Endothelial cell of umbilical vein (primary cell): ENCODE data around the gene FIG4. TPM values are rescaled to one million over a fixed set of nuclear protein-coding genes. Genes with fewer than 3 reads are reported as not detected.

Experiments used
- BruUV-seq: library from RNA; stranded (reverse); fragments of 400-500 nt; replicated peaks from 2 replicates; lab custom pipeline; 2021; lab: Mats Ljungman, UMichigan
- CTCF ChIA-PET: fragments of 300-600, 350-600 bp; sonication (Branson Sonifier 250); formaldehyde crosslinking; loops from one replicate; lab custom pipeline; 2021; ENCODE audit warnings: antibody characterized with exemption, inconsistent platforms; lab: Charles Lee
- POLR2A ChIA-PET: fragments of 300-600, 350-600 bp; sonication (Branson Sonifier 250); formaldehyde crosslinking; loops from one replicate; lab custom pipeline; 2021; ENCODE audit warnings: antibody characterized with exemption, inconsistent platforms; lab: Charles Lee
- DNase-seq: peaks from one replicate; pipeline ENCODE4 v3.0.0-alpha.2; 2011; ENCODE audit warnings: low read depth, low spot score
- FAIRE-seq: peaks from 2 replicates; lab custom pipeline; 2011; peaks lifted over from hg19 to GRCh38; lab: Jason Lieb, UNC
- H2AFZ ChIP-seq: 2 replicates; pipeline ENCODE4 v1.6.0; 2012; ENCODE audit warnings: low read depth, low read length, control low read depth, inconsistent platforms
- H3K27ac ChIP-seq: 2 replicates; pipeline ENCODE4 v1.5.1; 2011; ENCODE audit warnings: low read depth, mild to moderate bottlenecking, control low read depth, low read length, moderate library complexity; ENCODE audit not compliant: insufficient read depth
- H3K27me3 ChIP-seq, 2 experiments: 2 replicates each; pipeline versions ENCODE4 v1.6.0 to v1.6.1; 2011; ENCODE audit warnings: low read length in 2 of 2, mixed read lengths in 1 of 2; ENCODE audit not compliant: control insufficient read depth in 2 of 2, insufficient read depth in 2 of 2
- H3K36me3 ChIP-seq, 2 experiments: 2 replicates in 1 of 2; 3 replicates in 1 of 2; pipeline ENCODE4 v1.5.1; 2011; ENCODE audit warnings: low read length in 2 of 2, mild to moderate bottlenecking in 1 of 2, moderate library complexity in 1 of 2; ENCODE audit not compliant: control insufficient read depth in 2 of 2, insufficient read depth in 2 of 2; ENCODE audit errors: extremely low read depth in 1 of 2
- H3K4me1 ChIP-seq: 3 replicates; pipeline ENCODE4 v1.5.1; 2011; ENCODE audit warnings: mild to moderate bottlenecking, low read length; ENCODE audit not compliant: control insufficient read depth, insufficient read depth; ENCODE audit errors: extremely low read depth
- H3K4me2 ChIP-seq: 2 replicates; pipeline ENCODE4 v1.6.1; 2011; ENCODE audit warnings: low read length, control low read depth, mixed read lengths; ENCODE audit not compliant: insufficient read depth
- H3K4me3 ChIP-seq, 3 experiments: fragments of 200-600 bp in 1 of 3; sonication (generic), shearing (Covaris generic) in 1 of 3; replicated peaks in 1 of 3; 2 replicates each; pipeline ENCODE4 v1.5.1; 2011 to 2016; ENCODE audit warnings: control low read depth in 3 of 3, low read length in 3 of 3, mild to moderate bottlenecking in 2 of 3, inconsistent platforms in 1 of 3, low read depth in 1 of 3, moderate library complexity in 1 of 3; ENCODE audit not compliant: insufficient read depth in 1 of 3
- H3K79me2 ChIP-seq: 2 replicates; pipeline ENCODE4 v1.6.0; 2012; ENCODE audit warnings: low read length, inconsistent platforms; ENCODE audit not compliant: control insufficient read depth, insufficient read depth
- H3K9ac ChIP-seq: replicated peaks from 2 replicates; pipeline ENCODE3; 2011; ENCODE audit warnings: low read length, control low read depth; ENCODE audit not compliant: insufficient read depth; ENCODE audit errors: extremely low read depth
- H3K9me1 ChIP-seq: replicated peaks from 3 replicates; pipeline ENCODE4 v1.6.0; 2011; ENCODE audit warnings: mild to moderate bottlenecking, low read length; ENCODE audit not compliant: control insufficient read depth, insufficient read depth; ENCODE audit errors: extremely low read depth
- H3K9me3 ChIP-seq: replicated peaks from 2 replicates; pipeline ENCODE4 v1.5.1; 2012; ENCODE audit warnings: low read length, inconsistent platforms; ENCODE audit not compliant: control insufficient read depth, insufficient read depth
- H4K20me1 ChIP-seq: replicated peaks from 2 replicates; pipeline ENCODE3; 2011; ENCODE audit warnings: mild to moderate bottlenecking, low read length; ENCODE audit not compliant: control insufficient read depth, insufficient read depth; ENCODE audit errors: extremely low read depth
- EZH2 ChIP-seq: IDR thresholded peaks from 2 replicates; pipeline ENCODE4 v1.6.1; 2012; ENCODE audit warnings: borderline replicate concordance, low read depth, mild to moderate bottlenecking, moderate library complexity, low read length, inconsistent platforms; ENCODE audit not compliant: severe bottlenecking
- FOS ChIP-seq: IDR thresholded peaks from 2 replicates; pipeline ENCODE4 v1.6.1; 2011; ENCODE audit warnings: mild to moderate bottlenecking, low read length, moderate library complexity, borderline replicate concordance; ENCODE audit not compliant: insufficient read depth
- GATA2 ChIP-seq: IDR thresholded peaks from 2 replicates; pipeline ENCODE4 v1.7.0; 2011; ENCODE audit warnings: low read depth, mild to moderate bottlenecking, moderate library complexity, mixed read lengths, low read length; ENCODE audit not compliant: insufficient read length, insufficient read depth
- JUN ChIP-seq: IDR thresholded peaks from 2 replicates; pipeline ENCODE4 v1.6.1; 2011; ENCODE audit warnings: borderline replicate concordance, low read depth; ENCODE audit not compliant: insufficient read length, insufficient read depth
- MAX ChIP-seq: IDR thresholded peaks from 2 replicates; pipeline ENCODE4 v1.6.1; 2011; ENCODE audit not compliant: insufficient read depth, insufficient read length
- MYC ChIP-seq: IDR thresholded peaks from one replicate; pipeline ENCODE4 v1.6.1; 2011; ENCODE audit warnings: mild to moderate bottlenecking, low read depth, low read length
- POLR2A ChIP-seq: IDR thresholded peaks from 2 replicates; pipeline ENCODE4 v1.6.1; 2012; ENCODE audit warnings: low read depth, mild to moderate bottlenecking, control low read depth, low read length
- POLR2AphosphoS5 ChIP-seq: IDR thresholded peaks from 2 replicates; pipeline ENCODE4 v1.6.1; 2012; ENCODE audit warnings: low read depth, mild to moderate bottlenecking, control low read depth, low read length, moderate library complexity; ENCODE audit not compliant: insufficient read depth
- dilution Hi-C: fragments of 300-500 bp; cut with MboI; formaldehyde crosslinking; loops from one replicate; pipeline ENCODE4 v1.15.0; 2019; ENCODE audit warnings: low sequenced_read_pairs; ENCODE audit not compliant: extremely low pct_ligation_motif_present
- intact Hi-C: fragments of 100-400 bp; cut with micrococcal nuclease; formaldehyde crosslinking; loops from one replicate; pipeline ENCODE4 v1.10.0; 2022
- polyA plus RNA-seq, 4 experiments: library from polyadenylated mRNA; depleted of rRNA in 3 of 4; stranded (reverse) in 3 of 4; unstranded in 1 of 4; fragments of >200 nt; gene quantifications; 2 replicates each; pipeline versions ENCODE4 v1.2.1 to v1.2.3, GENCODE V29; 2011 to 2012; ENCODE audit warnings: missing spikeins in 1 of 4
- total RNA-seq: library from RNA; stranded (reverse); gene quantifications from 2 replicates; pipeline ENCODE4 v1.2.3, GENCODE V29; 2021
- TF ChIP-seq, protein P1 (sequence below), 2 donors: IDR thresholded peaks; 1 replicate in 1 of 2; 2 replicates in 1 of 2; pipeline ENCODE4 v1.5.1; 2011; ENCODE audit warnings: low read length in 2 of 2, mild to moderate bottlenecking in 2 of 2, moderate library complexity in 2 of 2, control low read depth in 1 of 2, inconsistent platforms in 1 of 2, low read depth in 1 of 2; ENCODE audit not compliant: insufficient read depth in 1 of 2; ENCODE audit errors: extremely low read depth in 1 of 2

The FIG4 gene
- total and polyA plus RNA-seq, 2 donors (not counting 3 experiments of a cell fraction or from before 2014, with no cell fraction given): 7.9 to 12.2 TPM

GRCh38 chr6:109695468-109695867, 4.4 kb downstream of the FIG4 start:
- intact Hi-C loops: loop anchor here (10.0 kb wide), 2 partner anchors 311 to 511 kb away; partner anchors contain the start of gene CD164
- Histone ChIP-seq H3K79me2 (no peaks in the 10 kb centered on the region), H3K27me3 (no peaks in the 10 kb centered on the region), H3K4me1 (peaks cover 5% of the 10 kb centered on the region), H3K9me1 (no peaks in the 10 kb centered on the region), H3K4me2 (no peak overlapping the region), H3K36me3 (no peaks in the 10 kb centered on the region), H3K27ac (no peak overlapping the region), H2AFZ (no peak overlapping the region), H3K9me3 (no peaks in the 10 kb centered on the region), H4K20me1 (no peaks in the 10 kb centered on the region), H3K9ac (no peak overlapping the region), H3K4me3 (no peak overlapping the region)
- no TSS peak for BruUV-seq
- TF ChIP-seq, protein P1, sequence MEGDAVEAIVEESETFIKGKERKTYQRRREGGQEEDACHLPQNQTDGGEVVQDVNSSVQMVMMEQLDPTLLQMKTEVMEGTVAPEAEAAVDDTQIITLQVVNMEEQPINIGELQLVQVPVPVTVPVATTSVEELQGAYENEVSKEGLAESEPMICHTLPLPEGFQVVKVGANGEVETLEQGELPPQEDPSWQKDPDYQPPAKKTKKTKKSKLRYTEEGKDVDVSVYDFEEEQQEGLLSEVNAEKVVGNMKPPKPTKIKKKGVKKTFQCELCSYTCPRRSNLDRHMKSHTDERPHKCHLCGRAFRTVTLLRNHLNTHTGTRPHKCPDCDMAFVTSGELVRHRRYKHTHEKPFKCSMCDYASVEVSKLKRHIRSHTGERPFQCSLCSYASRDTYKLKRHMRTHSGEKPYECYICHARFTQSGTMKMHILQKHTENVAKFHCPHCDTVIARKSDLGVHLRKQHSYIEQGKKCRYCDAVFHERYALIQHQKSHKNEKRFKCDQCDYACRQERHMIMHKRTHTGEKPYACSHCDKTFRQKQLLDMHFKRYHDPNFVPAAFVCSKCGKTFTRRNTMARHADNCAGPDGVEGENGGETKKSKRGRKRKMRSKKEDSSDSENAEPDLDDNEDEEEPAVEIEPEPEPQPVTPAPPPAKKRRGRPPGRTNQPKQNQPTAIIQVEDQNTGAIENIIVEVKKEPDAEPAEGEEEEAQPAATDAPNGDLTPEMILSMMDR (IDR thresholded peaks at IDR 0.05; ENCODE audit: extremely low read depth in 1 of 2, insufficient read depth in 1 of 2, low read depth in 1 of 2, low read length in 2 of 2): peak in 1 of 2 donors; percentile 7
- no peak for TF ChIP-seq FOS
- dilution Hi-C loops: no loop called here
- DNase-seq (peak; percentile 26), FAIRE-seq (peak; percentile 18)
- ChIA-PET CTCF (interaction anchor here (0.7 to 5.6 kb wide), 6 partner anchors 10 to 696 kb away, joined by 3 to 24 read pairs (median 4); no protein-coding TSS in a partner anchor), POLR2A (no interaction called here)

DNA sequence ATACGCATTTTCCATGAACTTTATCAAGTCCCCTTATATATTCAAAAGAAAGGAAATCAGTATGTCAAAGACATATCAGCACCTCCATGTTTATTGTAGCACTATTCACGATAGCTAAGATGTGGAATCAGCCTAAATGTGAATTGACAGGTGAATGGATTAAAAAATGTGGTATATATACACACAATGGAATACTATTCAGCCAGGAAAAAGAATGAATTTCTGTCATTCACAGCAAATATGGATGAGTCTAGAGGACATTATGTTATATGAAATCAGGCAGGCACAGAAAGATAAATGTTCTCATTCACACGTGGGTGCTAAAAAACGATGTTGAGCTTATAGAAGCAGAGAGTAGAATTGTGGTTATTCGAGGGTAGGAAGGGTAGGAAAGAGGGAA, 5.3 kb downstream of the FIG4 start:
- DNase-seq (no peak), FAIRE-seq (no peak)
- ChIA-PET POLR2A (no interaction called here), CTCF (interaction anchor here (0.8 to 5.6 kb wide), 5 partner anchors 9 to 344 kb away, joined by 3 to 24 read pairs (median 5); no protein-coding TSS in a partner anchor)
- no peak overlapping the region for H3K4me2 ChIP-seq
- no peak overlapping the region for H2AFZ ChIP-seq
- H3K4me3 ChIP-seq: no peak overlapping the region
- H3K27ac ChIP-seq: no peak overlapping the region
- H4K20me1 ChIP-seq: no peaks in the 10 kb centered on the region
- H3K27me3 ChIP-seq: no peaks in the 10 kb centered on the region
- intact Hi-C loops: loop anchor here (10.0 kb wide), 2 partner anchors 312 to 512 kb away; partner anchors contain the start of gene CD164
- no TSS peak for BruUV-seq
- no peak overlapping the region for H3K9ac ChIP-seq
- peaks cover 5% of the 10 kb centered on the region for H3K4me1 ChIP-seq
- no peaks in the 10 kb centered on the region for H3K9me1 ChIP-seq
- dilution Hi-C loops: no loop called here
- no peak for TF ChIP-seq MAX
- no peak for TF ChIP-seq POLR2A
- TF ChIP-seq, protein P1 (IDR thresholded peaks at IDR 0.05; ENCODE audit: extremely low read depth in 1 of 2, insufficient read depth in 1 of 2, low read depth in 1 of 2, low read length in 2 of 2): no peak
- no peak for TF ChIP-seq GATA2
- TF ChIP-seq FOS: no peak
- TF ChIP-seq JUN: no peak
- no peak for TF ChIP-seq POLR2AphosphoS5
- TF ChIP-seq MYC: no peak
- TF ChIP-seq EZH2: no peak
- no peaks in the 10 kb centered on the region for H3K36me3 ChIP-seq
- no peaks in the 10 kb centered on the region for H3K9me3 ChIP-seq
- H3K79me2 ChIP-seq: no peaks in the 10 kb centered on the region
